GM21528 (cell line): ENCODE results near the gene NRF1.

ENCODE experiments used
- ATAC-seq: cut with Tn5 transposase; IDR thresholded peaks from one replicate; pipeline ENCODE4 v1.9.1; 2021; ENCODE audit warnings: mild to moderate bottlenecking, moderate library complexity; ENCODE audit not compliant: unreplicated experiment, low FRiP score

Gene NRF1

DNA sequence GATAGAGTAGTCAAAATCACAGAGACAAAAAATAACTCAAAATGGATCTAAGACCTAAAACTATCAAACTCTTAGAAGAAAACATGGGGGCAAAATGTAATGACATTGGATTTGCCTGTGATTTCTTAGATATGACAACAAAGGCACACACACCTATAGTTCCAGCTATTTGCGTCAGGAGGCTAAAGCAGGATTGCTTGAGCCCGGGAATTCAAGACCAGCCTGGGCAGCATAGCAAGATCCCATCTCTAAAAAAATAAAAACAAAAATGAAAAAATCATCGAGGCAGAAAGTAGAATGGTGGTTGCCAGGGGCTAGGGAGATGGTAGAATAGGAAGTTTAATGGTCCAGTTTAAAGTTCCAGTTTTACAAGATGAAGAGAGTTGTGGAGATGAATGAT, 113.3 kb downstream of the NRF1 start:
- ATAC-seq, result no peak

DNA sequence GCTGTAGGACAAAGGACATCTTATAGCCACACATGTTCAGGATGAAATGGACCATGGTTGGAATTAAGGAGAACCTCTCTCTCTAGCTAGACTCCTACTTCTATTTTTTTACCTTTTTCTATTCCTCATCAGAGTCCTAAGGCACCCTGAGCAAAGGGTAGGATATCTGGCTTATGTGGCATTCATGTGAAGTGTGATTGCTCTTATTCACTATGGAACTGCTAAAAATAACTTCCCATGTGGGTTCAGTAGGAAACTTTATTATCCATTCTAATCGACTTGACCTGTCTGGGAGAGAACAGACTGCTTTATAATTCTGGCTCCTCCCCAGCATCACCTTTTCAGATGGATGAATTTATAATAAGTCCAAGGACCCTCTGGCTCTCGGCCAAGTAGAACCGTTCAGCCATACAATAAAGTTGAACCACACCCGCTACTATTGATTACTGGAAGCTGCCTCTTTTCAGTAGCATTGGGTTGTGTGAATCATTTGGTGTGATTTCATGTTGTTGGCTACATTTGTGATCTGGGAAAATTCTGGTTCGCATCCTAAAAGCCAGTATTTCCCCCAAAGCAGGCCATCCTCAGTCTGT, 117.5 kb downstream of the NRF1 start:
- ATAC-seq, result no peak

DNA sequence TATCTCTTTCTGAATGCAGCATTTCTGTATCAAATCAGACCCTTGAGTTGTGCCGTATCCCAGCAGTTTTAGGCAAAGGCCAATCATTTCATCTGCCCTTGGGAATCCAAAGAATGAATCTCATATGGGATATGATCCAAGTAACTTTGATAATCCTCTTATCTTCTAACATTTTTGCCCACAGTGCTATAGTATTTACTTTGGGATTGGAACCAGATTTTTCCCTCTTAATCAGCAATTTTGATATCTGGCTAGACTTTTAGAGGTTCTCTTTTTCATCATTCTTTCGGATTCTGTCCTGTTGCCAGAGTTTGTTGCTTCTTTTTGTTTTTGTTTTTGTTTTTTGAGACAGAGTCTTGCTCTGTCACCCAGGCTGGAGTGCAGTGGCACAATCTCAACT, 118.0 kb downstream of the NRF1 start:
- ATAC-seq, result no peak

GRCh38 chr7:129730159-129730558, 118.6 kb downstream of the NRF1 start:
- no peak for ATAC-seq

GRCh38 chr7:129734400-129734799, 122.9 kb downstream of the NRF1 start:
- ATAC-seq, result no peak

DNA sequence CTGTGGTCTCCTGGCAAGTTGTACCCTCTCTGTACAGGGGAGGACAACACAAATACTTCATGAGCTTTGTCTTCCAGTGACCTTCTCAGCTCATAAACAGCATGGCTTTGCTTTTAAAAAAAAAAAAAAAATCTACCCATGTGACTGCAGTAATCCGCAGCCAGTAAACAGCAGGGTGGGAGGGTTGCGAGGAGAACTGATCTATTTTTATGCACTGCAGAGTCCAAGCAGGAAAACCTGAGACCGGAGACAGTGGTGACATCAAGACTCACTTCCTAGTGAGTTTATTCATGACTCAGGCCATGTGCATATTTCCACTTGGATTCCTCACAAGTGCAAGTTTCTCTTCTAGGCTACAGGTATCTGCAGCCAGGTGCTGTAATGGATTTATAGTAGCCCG, 127.9 kb downstream of the NRF1 start:
- ATAC-seq, result no peak

GRCh38 chr7:129740574-129741410, 129.3 kb downstream of the NRF1 start:
- no peak for ATAC-seq

DNA sequence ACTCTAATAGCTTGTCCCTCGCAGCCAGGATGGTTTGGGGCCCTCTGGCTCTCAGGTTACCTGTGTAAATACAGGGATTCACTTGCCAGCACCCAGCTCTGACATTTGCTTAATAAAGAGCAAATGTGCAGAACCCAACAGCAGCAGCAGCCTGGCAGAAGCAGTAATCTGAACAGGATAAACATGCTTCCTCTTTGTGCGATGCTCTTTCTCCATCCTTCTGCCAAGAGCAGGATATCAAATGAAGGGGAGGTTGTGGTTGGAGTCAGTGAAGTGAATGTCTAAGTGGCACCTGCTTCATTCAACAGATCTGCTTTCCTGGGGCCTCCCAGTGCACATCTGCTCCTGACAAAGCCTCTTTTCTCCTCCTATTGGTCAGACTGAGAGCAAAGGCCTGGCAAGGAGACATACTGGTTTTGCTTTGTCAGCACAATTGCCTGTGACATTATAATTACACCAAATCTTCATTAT, 130.3 kb downstream of the NRF1 start:
- ATAC-seq, result no peak

DNA sequence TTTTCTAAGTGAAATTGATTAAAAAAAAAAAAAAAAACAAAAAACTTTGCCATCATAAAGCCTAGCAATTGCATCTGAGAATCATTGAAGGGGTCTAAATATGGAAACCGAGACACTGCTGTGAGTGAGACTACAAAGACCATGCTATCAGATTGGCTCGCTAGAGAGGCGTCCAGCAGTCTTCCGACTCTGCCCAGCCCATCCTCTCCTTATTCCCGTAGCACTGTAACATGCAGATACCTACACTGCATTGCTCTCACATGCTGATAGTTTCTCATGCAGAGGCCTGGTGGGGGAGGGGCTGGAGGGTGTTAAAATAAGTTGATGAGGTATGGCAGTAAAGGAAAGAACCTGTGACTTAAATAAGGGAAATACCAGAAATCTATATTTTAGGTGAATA, 130.7 kb downstream of the NRF1 start:
- no peak for ATAC-seq

DNA sequence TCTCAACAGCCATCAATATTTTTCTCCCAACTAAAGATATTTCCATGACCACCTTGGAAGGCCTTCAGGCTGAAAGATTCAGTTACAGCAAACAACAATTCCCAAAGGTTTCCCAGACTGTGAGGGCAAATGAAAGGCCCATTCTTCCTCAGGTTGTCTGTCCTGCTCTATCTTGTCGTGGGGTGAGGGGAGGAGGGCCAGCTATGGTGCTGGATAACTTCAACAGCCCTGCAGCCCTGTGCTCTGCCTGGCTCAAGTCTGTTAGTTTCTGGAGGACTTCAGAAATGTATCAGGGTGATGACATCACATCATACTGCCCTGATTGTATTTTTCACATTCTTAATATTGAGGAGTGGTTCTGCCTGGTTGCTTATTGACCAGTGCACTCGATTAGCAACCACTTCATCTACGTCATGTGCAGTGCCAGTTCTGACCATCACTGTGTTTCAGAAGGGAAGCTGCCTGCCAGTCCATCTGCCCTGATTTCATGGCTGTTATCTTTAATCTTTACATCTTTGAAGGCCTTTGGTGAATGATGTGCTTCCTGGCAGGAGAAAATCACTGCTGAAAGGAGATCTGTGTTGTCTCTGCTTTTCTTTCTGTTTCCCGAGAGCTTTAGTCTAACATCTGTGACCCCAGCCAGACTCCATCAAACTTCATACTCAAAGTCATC, 135.5 kb downstream of the NRF1 start:
- no peak for ATAC-seq

- ATAC-seq, result no peak
Measured at GRCh38 chr7:129748356-129749109, 137.0 kb downstream of the NRF1 start.

DNA sequence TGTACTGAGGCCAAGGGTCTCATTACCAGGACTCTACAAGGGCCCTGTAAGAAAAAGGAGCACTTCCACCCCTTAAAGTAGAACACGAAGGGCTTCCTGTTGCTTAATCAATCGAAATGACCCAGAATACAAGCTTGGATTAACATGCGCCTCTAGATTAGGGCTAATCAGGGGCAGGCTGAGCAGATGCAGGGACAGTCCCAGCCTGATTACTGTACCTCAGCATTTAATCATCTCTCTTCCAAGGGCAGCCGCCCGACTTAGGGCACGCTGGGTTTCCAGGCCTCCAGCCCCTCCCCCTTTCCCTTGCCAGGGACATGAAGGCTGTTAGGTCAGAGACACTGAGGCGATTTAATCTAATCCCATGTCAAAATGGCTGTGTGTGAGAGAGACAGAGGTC, 138.6 kb downstream of the NRF1 start:
- ATAC-seq, result no peak

- ATAC-seq, result no peak
Measured at GRCh38 chr7:129750501-129750900, 139.0 kb downstream of the NRF1 start.

DNA sequence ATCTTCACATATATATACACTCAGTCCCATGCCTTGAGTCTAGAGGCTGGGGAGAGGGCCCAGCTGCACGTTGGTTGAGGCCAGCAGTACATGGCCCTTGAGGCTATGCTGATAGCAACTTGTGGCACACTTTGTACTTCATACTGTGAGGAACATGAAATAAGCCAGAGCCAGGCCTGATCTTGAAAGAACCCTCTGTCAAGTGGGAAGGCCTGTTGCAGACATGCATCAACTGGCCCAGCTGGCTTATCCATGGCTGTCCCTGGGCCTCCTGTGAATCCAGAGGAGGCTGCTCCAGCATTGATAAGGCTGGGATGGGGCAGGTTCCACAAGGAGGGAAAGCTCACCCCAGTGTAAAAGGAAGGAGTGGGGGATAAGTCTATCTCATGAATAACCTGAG, 140.4 kb downstream of the NRF1 start:
- ATAC-seq, result no peak

GRCh38 chr7:129752760-129753159, 141.2 kb downstream of the NRF1 start:
- ATAC-seq, result no peak

GRCh38 chr7:129754406-129754805, 142.9 kb downstream of the NRF1 start:
- no peak for ATAC-seq

DNA sequence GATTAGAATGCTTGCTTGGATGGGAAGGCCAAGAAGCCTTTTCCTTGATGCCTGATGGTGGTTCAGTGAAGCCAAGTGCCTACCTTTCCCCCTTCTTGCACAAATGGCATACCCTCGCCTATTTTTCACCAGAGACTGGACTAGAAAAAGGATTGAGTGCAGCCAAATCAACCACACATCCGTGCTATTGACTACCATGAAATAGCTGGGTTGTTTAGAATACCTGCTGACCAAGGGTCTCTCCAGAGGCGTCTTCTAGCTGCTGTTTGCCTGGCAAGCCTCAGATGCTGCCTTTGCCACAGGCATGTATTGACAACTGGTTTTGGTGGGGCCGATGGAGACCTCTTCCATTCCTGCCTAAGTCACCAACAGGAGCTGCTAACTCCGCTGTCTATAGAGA, 146.5 kb downstream of the NRF1 start:
- no peak for ATAC-seq

DNA sequence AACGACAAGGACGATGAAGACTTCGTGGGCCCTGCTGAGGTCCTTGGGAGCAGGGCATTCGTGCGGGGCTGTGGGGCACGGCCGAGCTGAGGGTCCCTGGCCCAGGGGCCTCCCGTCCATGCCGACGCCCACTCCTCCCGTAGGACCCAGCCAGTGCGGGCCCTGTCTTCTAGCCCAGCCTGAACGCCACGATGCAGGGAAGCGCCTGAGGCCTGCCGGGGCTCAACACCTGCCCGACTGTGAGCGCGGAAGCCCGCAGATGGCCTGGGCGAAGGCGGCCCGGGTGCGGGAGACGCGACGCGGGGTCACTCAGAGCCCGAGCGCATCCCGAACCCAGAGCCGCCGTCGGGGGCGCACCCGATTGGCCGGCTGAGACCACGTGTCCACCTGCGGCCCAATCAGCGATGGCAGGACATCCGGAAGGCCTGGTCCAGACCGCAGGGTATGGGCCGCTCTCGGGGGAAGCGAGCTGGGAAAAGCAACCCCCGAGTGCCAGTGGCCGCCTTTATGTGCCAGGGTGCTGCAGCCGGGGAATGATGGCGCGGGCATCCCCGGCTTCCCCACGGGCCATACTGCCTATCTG, 151.0 kb downstream of the NRF1 start:
- no peak for ATAC-seq

DNA sequence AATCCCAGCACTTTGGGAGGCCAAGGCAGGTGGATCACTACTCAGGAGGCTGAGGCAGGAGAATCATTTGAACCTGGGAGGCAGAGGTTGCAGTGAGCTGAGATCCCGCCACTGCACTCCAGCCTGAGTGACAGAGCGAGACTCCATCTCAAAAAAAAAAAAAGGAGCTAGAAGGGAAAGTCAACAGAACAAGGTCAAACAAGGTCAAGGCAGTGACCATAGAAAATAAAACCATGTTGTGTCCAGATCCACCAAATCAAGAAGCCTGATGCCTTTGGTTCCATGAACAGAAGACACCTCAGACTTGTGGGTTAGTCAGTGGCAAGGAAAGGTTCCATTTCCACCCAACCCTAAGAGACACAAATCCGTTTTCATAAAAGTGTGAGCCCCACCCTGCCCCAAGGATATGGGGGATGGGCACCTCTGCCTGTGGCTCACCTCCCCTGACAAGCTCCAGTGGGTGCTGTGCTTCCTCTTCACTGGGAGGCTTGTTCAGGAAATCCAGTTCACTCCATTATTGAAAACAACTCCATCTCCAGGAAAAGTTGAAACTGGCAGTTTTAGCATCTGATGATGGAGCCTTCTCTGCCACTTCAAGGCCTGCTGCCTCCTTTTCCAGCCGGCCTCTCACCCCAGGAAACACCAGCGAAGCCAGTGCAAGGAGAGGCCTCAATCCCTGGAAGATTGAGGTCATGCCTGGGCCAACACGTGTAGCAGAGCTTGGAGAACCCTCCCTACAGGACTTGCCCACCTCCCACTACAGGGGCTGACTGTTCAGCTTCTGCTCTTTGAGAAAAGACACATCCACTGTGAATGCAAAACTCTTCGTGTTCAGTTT, 152.9 kb downstream of the NRF1 start:
- no peak for ATAC-seq

- ATAC-seq, result no peak
Measured at GRCh38 chr7:129765352-129765751, 153.8 kb downstream of the NRF1 start.
